GM12864 (cell line): Measurements from ENCODE around the gene CCR5.
"Not testable (repeated sequence)": the region's sequence is repeated elsewhere in the genome, so short reads cannot be mapped to it uniquely, and the experiment has no call there.

Experiments
- DNase-seq: peaks from one replicate; pipeline ENCODE4 v3.0.0-alpha.2; 2011; ENCODE audit warnings: low read depth
- H3K4me3 ChIP-seq: 2 replicates; pipeline ENCODE4 v1.5.1; 2011; ENCODE audit warnings: mild to moderate bottlenecking, low read depth, low read length, control low read depth
- TF ChIP-seq, protein P1 (sequence below): IDR thresholded peaks from 2 replicates; pipeline ENCODE4 v1.5.1; 2011; ENCODE audit warnings: low read depth, mild to moderate bottlenecking, moderate library complexity, low read length, control low read depth, inconsistent platforms; ENCODE audit errors: missing control alignments

The CCR5 gene

DNA sequence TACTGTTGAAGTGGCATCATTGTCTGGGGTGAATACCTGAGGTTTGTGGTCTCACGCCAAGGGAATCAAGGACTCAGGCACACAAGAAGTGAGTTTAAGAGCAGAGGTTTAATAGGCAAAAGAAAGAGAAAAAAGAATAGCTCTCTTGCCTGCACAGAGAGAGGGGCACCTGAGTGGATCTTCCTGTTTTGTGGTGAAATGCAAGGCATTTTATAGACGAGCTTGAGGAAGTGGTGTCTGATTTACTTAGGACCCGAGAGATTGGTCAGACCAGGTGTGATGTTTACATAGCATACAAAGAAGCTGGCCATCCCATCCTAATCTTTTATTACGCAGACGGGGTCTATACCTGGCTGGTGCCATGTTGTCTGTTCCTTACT, 13.2 kb downstream of the CCR5 start:
- TF ChIP-seq, protein P1, sequence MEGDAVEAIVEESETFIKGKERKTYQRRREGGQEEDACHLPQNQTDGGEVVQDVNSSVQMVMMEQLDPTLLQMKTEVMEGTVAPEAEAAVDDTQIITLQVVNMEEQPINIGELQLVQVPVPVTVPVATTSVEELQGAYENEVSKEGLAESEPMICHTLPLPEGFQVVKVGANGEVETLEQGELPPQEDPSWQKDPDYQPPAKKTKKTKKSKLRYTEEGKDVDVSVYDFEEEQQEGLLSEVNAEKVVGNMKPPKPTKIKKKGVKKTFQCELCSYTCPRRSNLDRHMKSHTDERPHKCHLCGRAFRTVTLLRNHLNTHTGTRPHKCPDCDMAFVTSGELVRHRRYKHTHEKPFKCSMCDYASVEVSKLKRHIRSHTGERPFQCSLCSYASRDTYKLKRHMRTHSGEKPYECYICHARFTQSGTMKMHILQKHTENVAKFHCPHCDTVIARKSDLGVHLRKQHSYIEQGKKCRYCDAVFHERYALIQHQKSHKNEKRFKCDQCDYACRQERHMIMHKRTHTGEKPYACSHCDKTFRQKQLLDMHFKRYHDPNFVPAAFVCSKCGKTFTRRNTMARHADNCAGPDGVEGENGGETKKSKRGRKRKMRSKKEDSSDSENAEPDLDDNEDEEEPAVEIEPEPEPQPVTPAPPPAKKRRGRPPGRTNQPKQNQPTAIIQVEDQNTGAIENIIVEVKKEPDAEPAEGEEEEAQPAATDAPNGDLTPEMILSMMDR = no peak
- no peak for DNase-seq
- H3K4me3 ChIP-seq = no peak overlapping the region

DNA sequence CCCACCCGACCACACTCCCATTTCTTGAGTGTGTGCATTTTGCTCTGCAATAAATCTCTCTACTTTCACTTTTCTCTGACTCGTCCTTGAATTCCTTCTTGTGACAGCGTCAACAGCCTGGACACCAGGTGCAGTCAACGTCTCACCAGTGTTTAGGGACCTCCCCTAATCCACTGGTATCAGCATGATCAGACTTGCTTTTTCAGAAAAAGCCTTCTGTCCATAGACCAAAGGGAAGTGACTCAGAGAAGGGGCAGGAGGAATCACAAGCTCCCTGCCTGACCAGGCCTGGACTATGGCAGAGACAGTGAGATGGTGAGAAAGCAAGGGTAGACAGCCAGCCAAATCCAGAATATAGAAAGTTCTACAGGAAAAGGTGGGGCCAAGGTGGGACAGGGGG, 15.5 kb downstream of the CCR5 start:
- TF ChIP-seq, protein P1 = no peak
- no peak overlapping the region for H3K4me3 ChIP-seq
- no peak for DNase-seq

DNA sequence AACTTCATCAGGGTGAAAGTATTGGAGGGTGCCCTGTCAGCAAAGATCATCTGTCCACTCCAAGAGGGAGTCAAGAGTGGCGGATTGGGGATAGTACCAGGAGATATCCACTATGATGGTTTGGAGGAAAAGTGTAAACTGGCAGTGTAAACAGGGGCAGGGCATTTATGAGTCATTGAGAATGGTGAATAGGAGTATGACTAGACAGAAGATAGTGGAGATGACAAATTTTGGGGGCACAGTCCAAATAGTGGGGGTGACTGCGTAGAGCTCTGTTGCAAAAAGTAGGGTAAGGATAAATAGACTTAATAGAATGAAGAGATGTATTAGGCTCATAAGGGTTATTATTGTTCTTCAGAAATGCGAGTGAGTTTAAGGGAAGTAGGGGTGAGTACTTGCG, 18.1 kb downstream of the CCR5 start:
- H3K4me3 ChIP-seq, DNase-seq: not testable (repeated sequence)

DNA sequence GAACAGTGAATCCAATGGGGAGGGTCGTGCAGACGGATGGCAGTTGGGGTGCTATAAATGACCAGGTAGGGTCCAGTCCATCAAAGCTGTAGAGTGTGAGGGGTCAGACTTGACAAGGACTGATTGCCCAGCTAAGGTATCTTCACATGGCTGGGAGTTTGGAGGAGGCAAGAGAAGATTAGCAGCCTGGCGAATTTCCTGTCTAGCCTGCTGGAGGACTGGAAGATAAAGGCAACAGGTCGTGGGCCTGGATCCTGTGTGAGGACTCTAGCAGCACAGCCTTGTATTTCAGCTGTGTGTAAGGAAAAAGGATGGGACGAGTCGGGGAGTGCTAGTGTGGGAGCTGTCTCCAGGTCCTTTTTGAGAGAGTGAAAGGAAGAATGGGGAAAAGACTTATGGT, 18.6 kb downstream of the CCR5 start:
- no peak overlapping the region for H3K4me3 ChIP-seq
- TF ChIP-seq, protein P1 = no peak
- DNase-seq = no peak

DNA sequence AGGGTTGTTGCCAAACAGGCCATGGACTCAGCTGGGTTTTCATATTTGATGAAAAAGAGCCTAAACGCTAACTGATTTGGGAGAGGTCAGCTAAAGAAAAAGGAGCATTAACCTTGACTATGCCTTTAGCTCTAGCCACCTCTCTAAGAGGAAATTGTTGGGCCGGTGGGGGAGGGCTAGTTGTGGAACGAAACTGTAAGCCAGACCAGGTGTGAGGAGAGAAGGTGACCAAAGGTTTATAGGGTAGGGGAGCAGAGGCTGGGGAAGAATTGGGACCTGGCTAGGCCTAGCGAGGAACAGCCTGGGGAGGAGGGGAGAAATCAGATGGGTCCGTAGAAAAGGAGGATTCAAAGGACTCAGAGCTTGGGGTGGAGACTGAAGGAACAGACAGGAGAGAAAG, 20.8 kb downstream of the CCR5 start:
- H3K4me3 ChIP-seq, DNase-seq: not testable (repeated sequence)

DNA sequence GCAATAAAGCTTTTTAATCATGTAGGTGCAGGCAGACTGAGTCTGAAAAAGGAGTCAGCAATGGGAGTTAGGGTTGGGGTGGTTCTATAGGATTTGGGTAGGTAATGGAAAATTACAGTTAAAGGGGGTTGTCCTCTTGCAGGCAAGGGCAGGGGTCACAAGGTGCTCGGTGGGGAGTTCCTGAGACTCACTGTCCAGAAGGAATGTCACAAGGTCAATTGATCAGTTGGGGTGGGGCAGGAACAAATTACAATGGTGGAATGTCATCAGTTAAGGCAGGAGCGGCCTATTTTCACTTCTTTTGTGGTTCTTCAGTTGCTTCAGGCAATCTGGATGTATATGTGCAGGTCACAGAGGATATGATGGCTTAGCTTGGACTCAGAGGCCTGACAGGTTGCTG, 22.3 kb downstream of the CCR5 start:
- H3K4me3 ChIP-seq = no peak overlapping the region
- TF ChIP-seq, protein P1 = no peak
- no peak for DNase-seq

DNA sequence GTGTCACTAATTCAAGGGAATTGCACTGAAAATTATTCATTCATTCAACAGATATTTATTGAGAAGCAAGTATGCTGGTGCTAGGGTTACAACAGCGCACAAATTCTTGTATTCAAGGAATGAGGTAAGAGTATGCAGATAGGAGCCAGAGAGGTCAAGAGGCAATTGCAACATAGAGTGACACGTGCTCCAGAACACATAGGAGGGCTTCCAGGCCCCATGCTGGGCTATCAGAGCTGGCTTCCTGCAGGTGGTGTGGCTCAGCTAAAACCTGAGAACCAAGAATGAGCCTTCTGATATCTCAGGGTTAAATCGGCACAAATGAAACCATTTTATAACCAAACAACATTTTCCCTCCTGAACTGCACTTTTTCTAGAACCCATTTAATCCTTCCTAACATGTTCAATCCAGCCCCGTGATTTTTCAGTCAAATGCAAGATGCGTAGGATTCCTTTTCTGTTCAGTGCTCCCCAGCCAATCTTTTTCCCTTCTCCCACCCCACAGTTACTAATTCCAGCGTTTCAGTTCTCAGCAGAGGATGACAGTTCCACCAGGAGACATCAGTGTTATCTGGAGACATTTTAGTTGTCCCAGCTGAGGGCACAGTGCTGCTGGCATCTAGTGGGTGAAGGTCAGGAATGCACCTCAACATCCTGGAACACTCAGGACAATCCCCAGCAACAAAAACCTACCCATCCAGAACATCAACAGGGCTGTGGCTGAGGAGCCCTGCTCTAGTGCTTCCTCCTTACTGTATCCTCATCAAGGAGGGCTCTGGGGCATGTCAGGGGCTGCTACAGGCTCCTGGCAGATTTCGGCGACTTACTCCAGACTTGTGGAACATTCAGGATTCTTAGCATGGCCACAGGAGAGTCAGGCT, 23.0 kb downstream of the CCR5 start:
- no peak overlapping the region for H3K4me3 ChIP-seq
- DNase-seq = no peak
- TF ChIP-seq, protein P1 = no peak

DNA sequence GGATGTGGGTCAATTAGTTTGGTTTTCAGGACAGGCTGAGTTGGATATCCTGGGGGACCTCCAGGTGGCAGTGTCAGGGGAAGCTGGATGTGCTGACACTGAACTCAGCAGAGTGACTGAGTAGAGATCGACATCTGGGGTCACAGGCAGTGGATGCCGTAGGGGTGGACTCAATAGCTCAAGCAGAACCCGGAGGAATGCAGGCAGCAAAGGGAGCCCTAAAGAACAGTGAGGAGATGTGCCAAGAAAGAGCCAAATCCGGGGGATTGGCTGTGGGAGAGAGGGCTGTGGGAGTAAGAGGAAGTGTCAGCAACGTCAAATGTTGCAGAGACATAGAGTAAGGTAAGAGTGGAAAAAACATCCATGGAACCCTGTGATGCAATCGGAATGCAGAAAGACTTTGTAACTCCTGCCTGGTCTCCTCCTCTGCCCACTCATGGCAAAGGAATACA, 24.5 kb downstream of the CCR5 start:
- H3K4me3 ChIP-seq = no peak overlapping the region

More for the DNA sequence above, 24.5 kb downstream of the CCR5 start:
- TF ChIP-seq, protein P1 = peak; percentile 33
- DNase-seq = no peak
